Thyroid gland (tissue), 4 donors: ENCODE results near the gene SMDT1. TPM values are rescaled to one million over a fixed set of nuclear protein-coding genes. Genes with fewer than 3 reads are reported as not detected.
"Not testable (repeated sequence)": the region's sequence is repeated elsewhere in the genome, so short reads cannot be mapped to it uniquely, and the experiment has no call there.

Source experiments
- DNase-seq, 2 donors: peaks; one replicate each; pipeline ENCODE4 v3.0.0-alpha.2; 2019
- H3K27ac ChIP-seq, 3 donors: fragments of 200-600 bp; sonication (generic); 1 replicate in 2 of 3; 2 replicates in 1 of 3; pipeline ENCODE4 v1.5.1; 2016 to 2019; ENCODE audit warnings: mild to moderate bottlenecking in 1 of 3, moderate library complexity in 1 of 3
- H3K27me3 ChIP-seq: fragments of 200-600 bp; sonication (generic); one replicate; pipeline ENCODE4 v1.5.1; 2019
- H3K36me3 ChIP-seq, 2 donors: fragments of 200-600 bp; sonication (generic); one replicate each; pipeline ENCODE4 v1.5.1; 2016 to 2019
- H3K4me1 ChIP-seq, 2 donors: fragments of 200-600 bp; sonication (generic); one replicate each; pipeline ENCODE4 v1.5.1; 2017 to 2019
- H3K4me3 ChIP-seq, 3 donors: fragments of 200-600 bp; sonication (generic); replicated peaks in 1 of 3; 1 replicate in 2 of 3; 2 replicates in 1 of 3; pipeline ENCODE4 v1.5.1; 2016; ENCODE audit warnings: mild to moderate bottlenecking in 1 of 3
- H3K9me3 ChIP-seq: fragments of 200-600 bp; sonication (generic); one replicate; pipeline ENCODE4 v1.5.1; 2017
- POLR2A ChIP-seq, 2 donors: fragments of 450-650 bp; IDR thresholded peaks; one replicate each; pipeline ENCODE4 v1.6.1; 2017; ENCODE audit warnings: antibody characterized with exemption in 2 of 2, mild to moderate bottlenecking in 2 of 2, moderate library complexity in 1 of 2
- WGBS, 2 donors: methylation state at CpG; one replicate each; pipeline ENCODE4 v1.1.5; 2017; 5-methylcytosine and 5-hydroxymethylcytosine counted together
- intact Hi-C: fragments of 100-400 bp; cut with DNase I; formaldehyde crosslinking; loops from one replicate; pipeline ENCODE4 v1.15.1; 2023
- total RNA-seq, 4 donors: library from RNA; depleted of rRNA; stranded (reverse); fragments of >200 nt; gene quantifications; one replicate each; pipeline ENCODE4 v1.2.3, GENCODE V29; 2016
- TF ChIP-seq, protein P1 (sequence below), 6 experiments: fragments of 200-600 bp in 3 of 6; fragments of 450-650 bp in 3 of 6; sonication (generic) in 3 of 6; IDR thresholded peaks; one replicate each; pipeline ENCODE4 v1.5.1; 2016 to 2019; ENCODE audit warnings: antibody characterized with exemption in 6 of 6, mild to moderate bottlenecking in 2 of 6, inconsistent platforms in 1 of 6, moderate library complexity in 1 of 6

Gene SMDT1
- total RNA-seq, 4 donors from 2014 or later: 18.7 to 30.2 (median 22.0) TPM

DNA sequence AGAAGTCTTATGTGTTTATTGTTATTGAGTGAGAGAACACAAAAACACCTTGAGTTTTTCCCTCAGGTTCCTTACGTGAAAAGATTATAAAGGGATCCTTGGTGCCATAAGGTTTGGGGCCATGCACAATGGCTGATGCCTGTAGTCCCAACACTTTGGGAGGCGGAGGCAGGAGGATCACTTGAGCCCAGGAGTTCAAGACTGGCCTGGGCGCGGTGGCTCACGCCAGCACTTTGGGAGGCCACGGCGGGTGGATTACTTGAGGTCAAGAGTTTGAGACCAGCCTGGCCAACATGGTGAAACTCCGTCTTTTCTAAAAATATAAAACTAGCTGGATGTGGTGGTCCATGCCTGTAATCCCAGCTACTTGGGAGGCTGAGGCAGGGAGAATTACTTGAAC, 5.4 kb downstream of the SMDT1 start:
- H3K4me1 ChIP-seq: peaks cover 4 to 26% of the 10 kb centered on the region in 2 donors
- DNase-seq: no peak
- no peak overlapping the region for H3K27ac ChIP-seq
- no peaks in the 10 kb centered on the region for H3K27me3 ChIP-seq
- intact Hi-C loops: no loop called here
- no peaks in the 10 kb centered on the region for H3K9me3 ChIP-seq
- peaks cover 15 to 33% of the 10 kb centered on the region in 2 donors for H3K36me3 ChIP-seq
- H3K4me3 ChIP-seq: no peak overlapping the region
- TF ChIP-seq, protein P1, sequence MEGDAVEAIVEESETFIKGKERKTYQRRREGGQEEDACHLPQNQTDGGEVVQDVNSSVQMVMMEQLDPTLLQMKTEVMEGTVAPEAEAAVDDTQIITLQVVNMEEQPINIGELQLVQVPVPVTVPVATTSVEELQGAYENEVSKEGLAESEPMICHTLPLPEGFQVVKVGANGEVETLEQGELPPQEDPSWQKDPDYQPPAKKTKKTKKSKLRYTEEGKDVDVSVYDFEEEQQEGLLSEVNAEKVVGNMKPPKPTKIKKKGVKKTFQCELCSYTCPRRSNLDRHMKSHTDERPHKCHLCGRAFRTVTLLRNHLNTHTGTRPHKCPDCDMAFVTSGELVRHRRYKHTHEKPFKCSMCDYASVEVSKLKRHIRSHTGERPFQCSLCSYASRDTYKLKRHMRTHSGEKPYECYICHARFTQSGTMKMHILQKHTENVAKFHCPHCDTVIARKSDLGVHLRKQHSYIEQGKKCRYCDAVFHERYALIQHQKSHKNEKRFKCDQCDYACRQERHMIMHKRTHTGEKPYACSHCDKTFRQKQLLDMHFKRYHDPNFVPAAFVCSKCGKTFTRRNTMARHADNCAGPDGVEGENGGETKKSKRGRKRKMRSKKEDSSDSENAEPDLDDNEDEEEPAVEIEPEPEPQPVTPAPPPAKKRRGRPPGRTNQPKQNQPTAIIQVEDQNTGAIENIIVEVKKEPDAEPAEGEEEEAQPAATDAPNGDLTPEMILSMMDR (IDR thresholded peaks at IDR 0.05): no peak
- TF ChIP-seq POLR2A (IDR thresholded peaks at IDR 0.05): no peak
- WGBS, 2 donors: 94 to 97% methylated on average over 8 of the region's 8 CpGs

DNA sequence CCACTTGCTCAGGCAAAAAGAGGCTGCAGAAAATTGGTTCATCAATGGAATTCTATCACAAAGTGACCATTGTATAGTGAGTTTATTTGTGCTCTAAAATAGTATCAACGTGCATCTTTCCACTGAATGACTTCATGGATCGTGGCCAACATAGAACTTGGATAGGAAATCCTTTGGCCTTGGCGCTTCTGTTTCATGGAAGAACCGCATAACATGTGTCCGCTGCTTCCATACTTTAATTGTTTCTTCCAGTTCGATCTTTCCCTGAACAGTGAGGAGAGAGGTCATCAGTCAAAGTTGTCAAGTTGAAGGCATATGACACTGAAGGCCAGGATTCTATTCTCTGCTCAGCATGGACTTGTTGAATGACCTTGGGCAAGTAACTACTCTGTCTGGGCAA, 6.6 kb downstream of the SMDT1 start:
- Histone ChIP-seq H3K27ac (no peak overlapping the region), H3K4me3 (no peak overlapping the region), H3K27me3 (no peaks in the 10 kb centered on the region), H3K36me3 (peaks cover 15 to 33% of the 10 kb centered on the region in 2 donors), H3K4me1 (peaks cover 4 to 24% of the 10 kb centered on the region in 2 donors), H3K9me3 (no peaks in the 10 kb centered on the region)
- DNase-seq: no peak
- TF ChIP-seq, protein P1 (IDR thresholded peaks at IDR 0.05): no peak
- TF ChIP-seq POLR2A (IDR thresholded peaks at IDR 0.05): no peak
- 75 to 81% methylated on average over 6 of the region's 6 CpGs for WGBS, 2 donors
- intact Hi-C loops: no loop called here

DNA sequence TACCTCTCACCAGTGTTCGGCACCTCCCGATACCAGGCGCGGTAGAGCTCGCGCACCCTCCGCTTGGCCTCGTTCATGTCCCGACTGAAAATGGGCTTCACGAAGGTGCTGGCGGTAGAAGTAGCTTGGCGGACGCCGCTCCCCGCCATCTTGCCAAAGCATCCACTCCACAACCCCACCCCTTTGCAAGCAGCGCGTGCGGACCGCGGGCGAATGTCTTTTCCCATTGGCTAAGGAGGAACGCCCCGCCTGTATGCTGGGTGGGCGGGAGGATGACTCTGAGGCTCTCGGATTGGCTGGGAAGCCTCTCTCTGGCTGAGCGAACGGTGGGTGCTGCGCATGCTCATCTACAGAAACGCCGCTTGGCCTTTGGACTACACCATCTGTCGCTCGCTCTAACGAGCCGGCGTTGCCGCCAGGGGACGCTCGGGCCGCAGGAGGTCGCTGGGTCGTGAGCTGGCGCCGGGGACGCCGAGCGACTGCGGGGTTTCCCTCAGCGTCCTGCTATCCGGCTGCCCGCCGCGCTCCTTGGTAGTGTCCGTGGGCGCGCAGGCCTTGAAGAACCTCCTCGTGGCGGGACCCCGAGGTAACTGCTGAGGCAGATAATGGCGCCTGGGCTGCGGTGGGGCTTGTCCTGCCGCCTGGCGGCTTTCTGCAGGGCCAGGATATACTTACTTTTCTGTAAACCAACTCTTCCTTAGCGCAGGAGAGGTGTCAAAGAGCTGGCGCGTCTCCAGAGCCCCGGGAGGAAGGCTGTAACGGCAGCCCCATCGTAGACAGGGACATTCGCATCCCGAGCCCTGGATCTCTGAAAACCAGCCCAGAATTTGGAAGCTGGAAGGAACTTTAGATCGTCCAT, 11.3 kb downstream of the SMDT1 start, which contains the start of gene NDUFA6:
TSS of gene NDUFA6 (minus strand) at position 177 of the 859 bp plus-strand sequence. CDS start at position 149, 28 bp downstream.
- Histone ChIP-seq H3K4me1 (peaks cover 13 to 14% of the 10 kb centered on the region in 2 donors), H3K27me3 (no peaks in the 10 kb centered on the region), H3K27ac (peak within 1 kb of the TSS; percentile 89 to 95 (median 94)), H3K36me3 (peaks cover 7 to 12% of the 10 kb centered on the region in 2 donors), H3K9me3 (no peaks in the 10 kb centered on the region), H3K4me3 (peak within 1 kb of the TSS; percentile 58 to 87 (median 72))
- DNase-seq: peak; percentile 99
- intact Hi-C loops: loop anchor here (5.0 to 10.0 kb wide), 2 partner anchors 194 to 346 kb away; no protein-coding TSS in a partner anchor
- TF ChIP-seq, protein P1 (IDR thresholded peaks at IDR 0.05): peak; percentile 81 to 99 (median 96)
- peak; percentile 48 to 98 for TF ChIP-seq POLR2A (IDR thresholded peaks at IDR 0.05)
- WGBS, 2 donors: 0% methylated on average over 7 to 24 of the region's 71 CpGs

DNA sequence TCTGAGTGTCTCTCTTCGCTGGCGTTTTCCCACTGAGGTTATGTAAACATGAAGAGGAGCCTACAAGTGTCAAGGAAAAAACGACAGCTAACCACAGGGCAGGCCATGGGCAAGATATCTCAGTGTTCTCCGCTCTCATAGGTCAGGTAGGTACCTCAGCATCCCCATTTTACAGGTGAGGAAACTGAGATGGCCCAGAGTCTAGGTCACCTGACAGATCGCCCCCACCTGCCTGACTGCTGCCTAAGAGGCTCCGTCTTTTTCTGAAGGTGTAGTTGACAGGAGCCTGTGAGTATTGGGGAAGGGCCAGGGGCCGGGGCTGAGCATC, 11.9 kb downstream of the SMDT1 start:
- no peak for TF ChIP-seq POLR2A (IDR thresholded peaks at IDR 0.05)
- TF ChIP-seq, protein P1 (IDR thresholded peaks at IDR 0.05): no peak
- peak overlapping the region in 2 of 3 donors; percentile 10 to 47 for H3K4me3 ChIP-seq
- WGBS, 2 donors: 27 to 31% methylated on average over 7 of the region's 7 CpGs
- peaks cover 13 to 14% of the 10 kb centered on the region in 2 donors for H3K4me1 ChIP-seq
- H3K9me3 ChIP-seq: no peaks in the 10 kb centered on the region
- intact Hi-C loops: loop anchor here (5.0 to 10.0 kb wide), 2 partner anchors 193 to 346 kb away; no protein-coding TSS in a partner anchor
- DNase-seq: peak in 1 of 2 donors; percentile 15
- peak overlapping the region in 2 of 3 donors; percentile 89 to 94 for H3K27ac ChIP-seq
- no peaks in the 10 kb centered on the region for H3K27me3 ChIP-seq
- peaks cover 3 to 6% of the 10 kb centered on the region in 2 donors for H3K36me3 ChIP-seq

DNA sequence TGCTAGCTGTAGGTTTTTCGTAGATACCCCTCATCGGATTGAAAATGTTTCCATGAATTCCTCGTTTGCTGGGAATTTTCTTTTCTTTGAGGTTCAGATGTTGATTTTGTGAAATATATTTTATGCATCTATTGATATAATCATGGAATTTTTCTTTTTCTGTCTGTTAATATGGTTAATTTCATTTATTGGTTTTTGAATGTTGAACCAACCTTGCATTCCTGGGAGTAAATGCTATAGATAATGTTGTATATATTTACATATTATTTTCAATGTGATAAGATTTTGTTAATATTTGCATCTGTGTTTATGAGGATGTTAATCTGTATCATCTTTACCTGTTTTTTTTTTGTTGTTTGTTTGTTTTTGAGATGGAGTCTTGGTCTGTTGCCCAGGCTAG, 21.7 kb downstream of the SMDT1 start:
- no peak for DNase-seq
- H3K9me3 ChIP-seq: no peaks in the 10 kb centered on the region
- no peak overlapping the region for H3K27ac ChIP-seq
- TF ChIP-seq, protein P1 (IDR thresholded peaks at IDR 0.05): no peak
- no peak for TF ChIP-seq POLR2A (IDR thresholded peaks at IDR 0.05)
- no peaks in the 10 kb centered on the region for H3K27me3 ChIP-seq
- no peaks in the 10 kb centered on the region for H3K4me1 ChIP-seq
- H3K4me3 ChIP-seq: no peak overlapping the region
- H3K36me3 ChIP-seq: no peaks in the 10 kb centered on the region
- intact Hi-C loops: no loop called here
- WGBS, 2 donors: 97 to 98% methylated on average over 3 of the region's 3 CpGs

DNA sequence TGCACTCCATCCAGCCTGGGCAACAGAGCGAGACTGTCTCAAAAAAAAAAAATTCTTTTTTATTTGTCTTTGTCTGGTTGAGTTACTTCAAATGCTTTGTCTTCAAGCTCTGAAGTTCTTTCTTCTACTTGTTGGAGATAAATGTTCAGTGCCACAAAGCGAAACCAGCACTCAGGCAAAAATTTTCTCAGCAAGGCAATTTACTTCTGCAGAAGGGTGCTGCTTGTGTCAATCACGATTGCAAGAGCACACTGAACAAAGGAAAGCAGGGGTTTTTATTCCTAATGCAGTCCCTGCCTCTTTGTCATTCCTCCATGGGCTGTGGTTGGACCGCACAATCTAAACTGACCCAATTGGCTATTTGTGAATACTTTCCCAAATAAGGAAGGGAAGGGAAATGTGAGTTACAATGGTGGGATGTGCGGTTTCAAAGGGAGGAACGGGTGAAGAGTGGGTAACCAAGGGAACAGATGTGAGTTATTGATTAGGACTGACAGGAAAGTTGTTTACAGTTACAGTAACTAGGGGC, 24.9 kb downstream of the SMDT1 start:
- H3K4me3 ChIP-seq, H3K36me3 ChIP-seq, intact Hi-C loops, H3K27me3 ChIP-seq, H3K4me1 ChIP-seq, H3K9me3 ChIP-seq, H3K27ac ChIP-seq, DNase-seq: not testable (repeated sequence)
- 95 to 98% methylated on average over 6 of the region's 6 CpGs for WGBS, 2 donors
